Stimulated activated CD8-positive, alpha-beta memory T cell treated with anti-CD3 and anti-CD28 coated beads, Interleukin-15, amount 100 ng/mL, for 1 hour (primary cell): ENCODE results near the gene SSTR5.

Source experiments
- DNase-seq: peaks from one replicate; pipeline ENCODE4 v3.0.0-alpha.2; 2020; ENCODE audit warnings: low read depth

Gene SSTR5

GRCh38 chr16:1106659-1107058 is 34.1 kb downstream of the SSTR5 start:
- no peak for DNase-seq

- DNase-seq = no peak
Measured at GRCh38 chr16:1107141-1107540, 34.6 kb downstream of the SSTR5 start.

- no peak for DNase-seq
Measured at GRCh38 chr16:1107731-1108130, 35.2 kb downstream of the SSTR5 start.

- DNase-seq = no peak
Measured at GRCh38 chr16:1108299-1109252, 36.0 kb downstream of the SSTR5 start.

- DNase-seq = no peak
Measured at GRCh38 chr16:1109648-1110047, 37.1 kb downstream of the SSTR5 start.

- no peak for DNase-seq
Measured at GRCh38 chr16:1112506-1113184, 40.1 kb downstream of the SSTR5 start.

- DNase-seq = no peak
Measured at GRCh38 chr16:1113489-1113888, 40.9 kb downstream of the SSTR5 start.

GRCh38 chr16:1113889-1114526 is 41.5 kb downstream of the SSTR5 start:
- DNase-seq = no peak

- no peak for DNase-seq
Measured at GRCh38 chr16:1116693-1117077, 44.1 kb downstream of the SSTR5 start.

GRCh38 chr16:1117176-1117900 is 44.8 kb downstream of the SSTR5 start:
- no peak for DNase-seq

- DNase-seq = no peak
Measured at GRCh38 chr16:1117926-1118325, 45.4 kb downstream of the SSTR5 start.

GRCh38 chr16:1119129-1119528 is 46.6 kb downstream of the SSTR5 start:
- DNase-seq = no peak

GRCh38 chr16:1119766-1120576 is 47.4 kb downstream of the SSTR5 start:
- DNase-seq = no peak

- DNase-seq = no peak
Measured at GRCh38 chr16:1120577-1120941, 48.0 kb downstream of the SSTR5 start.

- no peak for DNase-seq
Measured at GRCh38 chr16:1121009-1121408, 48.5 kb downstream of the SSTR5 start.

- no peak for DNase-seq
Measured at GRCh38 chr16:1121601-1122397, 49.3 kb downstream of the SSTR5 start.

- no peak for DNase-seq
Measured at GRCh38 chr16:1122398-1122765, 49.8 kb downstream of the SSTR5 start.

- no peak for DNase-seq
Measured at GRCh38 chr16:1123525-1124230, 51.1 kb downstream of the SSTR5 start.

- no peak for DNase-seq
Measured at GRCh38 chr16:1124291-1124690, 51.7 kb downstream of the SSTR5 start.

GRCh38 chr16:1124795-1125194 is 52.2 kb downstream of the SSTR5 start:
- DNase-seq = no peak
